ENCODE measurements around the gene PMM2.

The PMM2 gene

DNA sequence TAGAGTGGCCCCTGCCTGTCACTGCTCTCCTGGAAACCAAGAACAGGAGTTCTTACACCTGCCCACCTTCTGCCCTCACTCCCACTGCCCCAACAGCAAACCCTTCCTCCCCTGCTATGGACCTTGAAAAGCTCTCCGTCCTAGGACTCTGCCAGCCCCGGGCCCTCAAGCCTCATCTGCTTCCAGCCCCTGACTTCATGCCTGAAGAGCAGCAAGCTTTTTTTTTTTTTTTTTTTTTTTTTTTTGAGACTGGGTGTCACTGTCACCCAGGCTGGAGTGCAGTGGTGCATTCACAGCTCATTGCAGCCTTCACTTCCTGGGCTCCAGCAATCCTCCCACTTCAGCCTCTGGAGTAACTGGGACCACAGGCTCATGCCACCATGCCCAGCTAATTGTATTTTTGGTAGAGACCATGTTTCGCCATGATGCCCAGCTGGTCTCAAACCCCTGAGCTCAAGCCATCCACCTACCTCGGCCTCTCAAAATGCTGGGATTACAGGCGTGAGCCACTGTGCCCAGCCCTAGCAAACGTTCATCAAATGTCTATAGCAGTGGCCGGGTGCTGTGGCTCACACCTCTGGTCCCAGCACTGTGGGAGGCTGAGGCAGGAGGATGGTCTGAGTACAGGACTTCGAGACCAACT lies 54.2 kb downstream of the PMM2 start:
- DNase-seq (ENCODE audit: low read depth) = no peak

DNA sequence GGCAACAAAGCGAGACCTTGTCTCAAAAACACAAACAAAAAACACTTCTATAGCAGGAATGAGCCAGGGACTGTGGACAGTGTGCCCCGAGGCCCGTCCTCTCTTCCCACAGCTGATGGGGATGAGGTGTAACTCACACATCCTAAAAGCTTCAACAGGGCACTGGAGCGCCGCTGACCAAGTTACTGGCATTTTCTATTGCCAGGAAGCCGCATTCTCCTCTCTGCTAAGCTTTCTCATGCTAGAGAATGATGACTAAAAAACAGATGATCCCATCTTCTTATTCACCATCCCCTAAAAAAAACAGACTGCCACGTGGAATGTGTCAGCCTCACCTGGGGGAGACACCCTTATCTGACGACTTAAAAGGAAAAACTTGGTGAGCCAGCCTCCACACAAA lies 54.9 kb downstream of the PMM2 start:
- DNase-seq (ENCODE audit: low read depth) = peak; percentile 66

DNA sequence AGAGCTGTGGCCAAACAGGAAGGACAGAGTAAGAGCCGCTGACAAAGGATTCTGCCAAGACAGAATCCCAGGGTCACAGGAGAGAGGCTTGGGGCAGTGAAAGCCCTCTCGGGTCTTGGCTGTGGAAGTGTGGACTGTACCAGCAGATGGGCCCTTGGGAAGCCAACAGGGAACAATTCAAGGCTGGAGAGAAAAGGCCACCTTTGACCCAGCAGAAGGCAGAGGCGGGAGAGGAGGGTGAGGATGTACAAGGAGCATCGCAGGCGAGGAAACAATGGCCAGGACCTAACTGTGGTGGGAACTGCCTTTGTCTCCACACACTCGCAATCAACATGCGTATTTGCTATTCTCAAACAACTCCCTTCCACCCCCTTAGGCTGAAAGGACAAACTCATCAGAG lies 55.5 kb downstream of the PMM2 start:
- no peak for DNase-seq (ENCODE audit: low read depth)

DNA sequence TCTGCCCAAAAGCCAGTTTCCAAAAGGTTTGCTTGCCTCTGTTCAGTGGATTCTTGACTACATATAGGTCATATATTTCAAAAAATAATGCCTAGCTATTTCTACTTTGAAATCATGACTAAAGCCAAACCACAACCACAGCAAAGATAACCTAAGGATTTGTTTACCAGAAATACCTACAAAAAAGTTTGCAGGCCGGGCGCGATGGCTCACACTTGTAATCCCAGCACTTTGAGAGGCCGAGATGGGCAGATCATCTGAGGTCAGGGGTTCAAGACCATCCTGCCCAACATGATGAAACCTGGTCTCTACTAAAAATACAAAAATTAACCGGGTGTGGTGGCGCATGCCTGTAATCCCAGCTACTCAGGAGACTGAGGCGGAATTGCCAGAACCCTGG lies 56.0 kb downstream of the PMM2 start:
- peak; percentile 86 for DNase-seq (ENCODE audit: low read depth)

DNA sequence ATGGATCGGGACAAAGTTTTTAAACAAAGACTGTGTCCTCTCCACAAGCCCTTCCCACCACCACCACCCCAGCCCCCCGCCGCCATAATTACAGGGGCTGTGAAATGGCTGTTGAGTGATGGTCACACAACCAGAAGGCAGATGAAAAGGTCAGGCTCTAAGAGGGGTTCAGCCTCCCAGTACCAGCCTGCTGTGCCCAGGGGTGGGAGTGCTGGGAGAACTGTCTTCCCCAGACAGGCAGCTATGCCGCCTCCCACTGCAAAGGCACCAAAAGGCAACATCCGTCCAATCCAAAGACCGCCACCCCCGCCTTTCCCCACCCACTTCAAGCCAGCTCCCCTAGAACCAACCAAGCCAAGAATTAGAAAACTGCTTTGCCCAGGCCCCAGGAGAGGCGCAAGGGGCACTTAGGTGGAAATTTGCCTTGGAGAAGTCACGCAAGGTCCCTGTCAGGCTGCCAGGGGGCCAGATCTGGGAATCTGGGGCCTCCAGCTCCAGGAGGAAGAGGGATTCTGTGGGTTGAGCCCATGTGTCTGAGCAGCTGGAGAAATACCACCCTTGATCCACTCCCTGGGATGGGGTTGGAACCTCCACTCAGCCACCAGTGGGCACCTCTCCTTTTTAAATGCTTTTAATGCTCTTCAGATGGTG lies 56.8 kb downstream of the PMM2 start:
- no peak for DNase-seq (ENCODE audit: low read depth)

DNA sequence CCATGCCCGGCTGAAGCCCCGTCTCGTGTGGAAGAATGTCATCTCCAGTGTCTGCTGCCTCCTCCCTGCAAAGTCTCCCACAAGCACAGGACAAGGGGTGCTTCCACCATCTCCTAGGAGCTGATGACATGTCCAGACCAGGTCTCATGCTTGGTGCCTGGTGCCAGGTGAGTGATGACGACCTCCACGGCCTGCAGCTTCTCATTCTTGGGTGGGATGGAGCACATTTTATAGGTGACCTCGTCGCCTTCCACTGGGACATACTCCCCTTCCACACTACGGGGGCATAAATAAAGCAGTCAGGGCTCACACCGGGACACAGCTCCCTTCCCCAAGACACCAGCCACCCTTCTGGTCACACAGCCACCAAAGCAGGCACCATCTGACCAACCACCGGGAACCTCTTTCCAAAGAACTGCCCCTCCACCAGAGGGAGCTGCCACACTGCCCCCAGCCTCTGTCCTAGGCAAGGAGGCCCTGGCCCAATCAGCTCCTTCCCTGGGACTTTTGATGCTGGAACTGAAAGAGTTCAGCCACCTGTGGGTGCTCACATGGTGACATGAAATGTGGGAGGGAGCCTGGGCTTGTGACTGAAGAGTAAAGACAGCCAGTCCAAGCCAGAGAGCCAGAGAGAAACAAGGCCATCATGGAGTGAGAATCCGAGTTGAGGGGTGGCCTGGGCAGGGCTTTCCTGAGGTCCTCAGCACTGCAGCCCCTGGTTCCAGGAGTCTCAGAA lies 57.6 kb downstream of the PMM2 start:
- no peak for DNase-seq (ENCODE audit: low read depth)

DNA sequence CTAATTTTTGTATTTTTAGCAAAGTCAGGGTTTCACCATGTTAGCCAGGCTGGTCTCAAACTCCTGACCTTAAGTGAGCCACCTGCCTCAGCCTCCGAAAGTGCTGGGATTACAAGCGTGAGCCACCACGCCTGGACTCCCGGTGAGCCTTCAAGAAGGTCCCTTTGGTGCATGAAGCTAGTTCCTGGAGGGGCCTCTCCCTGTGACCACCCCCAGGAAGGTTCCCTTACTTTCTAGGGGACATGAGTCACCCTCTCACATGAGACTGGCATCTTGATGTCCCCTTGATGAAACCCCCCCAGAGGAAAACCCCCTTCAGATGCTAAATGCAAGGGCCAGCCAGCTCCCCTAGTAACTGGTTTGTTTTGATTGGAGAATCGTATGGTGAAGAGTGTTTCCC lies 58.3 kb downstream of the PMM2 start:
- no peak for DNase-seq (ENCODE audit: low read depth)

DNA sequence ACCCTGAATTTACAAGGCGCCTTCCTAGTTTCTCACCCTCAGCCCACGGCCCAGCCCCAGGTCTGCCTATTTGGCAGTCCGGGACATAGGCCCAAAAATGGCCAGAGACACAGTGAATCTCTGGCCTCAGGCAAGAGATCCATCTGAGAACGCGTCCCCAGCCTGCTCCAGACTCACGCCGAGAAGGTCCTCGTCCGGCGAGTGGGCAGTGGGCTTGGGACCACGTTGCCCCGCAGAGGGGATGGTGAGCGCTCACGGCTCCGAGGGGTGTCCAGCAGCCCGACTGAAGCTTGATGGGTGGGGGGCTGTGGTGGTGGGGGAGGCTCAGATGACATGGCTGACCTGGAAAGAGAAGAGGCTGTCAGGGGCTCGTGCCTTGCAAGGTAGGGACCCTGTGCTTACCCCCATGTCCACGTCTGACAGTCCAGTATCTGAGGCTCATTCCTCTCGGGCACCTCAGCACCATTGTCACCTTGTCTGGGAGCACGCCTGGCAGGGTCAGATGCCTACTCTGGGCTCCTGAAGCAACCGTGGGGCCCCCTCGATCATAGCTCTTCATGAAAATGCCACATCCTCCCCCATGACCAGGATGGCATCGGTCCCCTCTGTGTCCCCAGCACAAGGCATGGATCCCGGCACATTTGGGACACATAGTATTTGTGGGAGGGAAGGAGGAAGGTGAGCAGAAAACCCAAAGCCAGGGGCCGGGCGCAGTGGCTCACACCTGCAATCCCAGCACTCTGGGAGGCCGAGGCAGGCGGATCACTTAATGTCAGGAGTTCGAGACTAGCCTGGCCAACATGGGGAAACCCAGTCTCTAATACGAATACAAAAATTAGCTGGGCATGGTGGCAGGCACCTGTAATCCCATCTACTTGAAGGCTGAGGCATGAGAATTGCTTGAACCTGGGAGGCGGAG lies 61.6 kb downstream of the PMM2 start:
- no peak for DNase-seq (ENCODE audit: low read depth)

DNA sequence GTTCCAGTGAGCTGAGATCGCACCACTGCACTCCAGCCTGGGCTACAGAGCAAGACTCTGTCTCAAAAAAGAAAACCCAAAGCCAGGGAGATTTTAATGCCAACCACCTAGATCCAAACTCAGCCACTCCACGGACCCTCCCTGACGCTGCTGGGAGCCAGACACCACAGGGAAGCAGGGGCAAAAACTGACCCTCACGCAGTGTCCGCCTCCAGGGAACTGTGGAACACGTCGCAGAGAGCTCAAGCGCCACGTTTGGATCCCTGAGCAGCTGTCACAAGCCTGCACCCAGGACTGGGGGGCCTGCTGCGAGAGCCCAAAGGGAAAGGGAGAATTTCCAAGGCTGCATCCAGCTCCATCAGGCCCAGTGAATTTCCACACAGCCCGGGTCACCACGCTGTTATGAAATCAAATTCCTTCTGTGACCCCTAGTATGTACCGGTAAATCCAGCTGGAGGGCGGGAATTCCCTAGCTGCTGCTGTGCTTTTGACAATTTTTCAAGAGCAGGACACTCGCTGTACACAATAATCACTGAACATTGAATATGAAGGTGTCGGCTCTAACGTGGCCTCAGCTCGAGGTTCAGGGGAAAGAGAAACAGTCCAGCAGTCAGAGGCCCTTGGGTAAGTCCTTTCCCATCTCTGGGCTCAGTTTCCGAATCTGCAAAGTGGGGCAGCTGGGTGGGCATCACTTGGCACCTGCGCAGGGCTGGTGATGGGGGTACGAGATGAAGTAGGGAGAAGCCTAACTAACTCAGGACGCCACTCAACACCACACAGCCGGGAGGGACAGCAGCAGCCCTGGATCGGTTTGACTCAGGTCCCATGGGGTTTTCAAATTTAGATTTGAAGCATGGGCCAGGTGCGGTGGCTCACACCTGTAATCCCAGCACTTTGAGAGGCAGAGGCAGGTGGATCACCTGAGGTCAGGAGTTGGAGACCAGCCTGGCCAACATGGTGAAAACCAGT lies 62.6 kb downstream of the PMM2 start:
- peak; percentile 86 for DNase-seq (ENCODE audit: low read depth)

DNA sequence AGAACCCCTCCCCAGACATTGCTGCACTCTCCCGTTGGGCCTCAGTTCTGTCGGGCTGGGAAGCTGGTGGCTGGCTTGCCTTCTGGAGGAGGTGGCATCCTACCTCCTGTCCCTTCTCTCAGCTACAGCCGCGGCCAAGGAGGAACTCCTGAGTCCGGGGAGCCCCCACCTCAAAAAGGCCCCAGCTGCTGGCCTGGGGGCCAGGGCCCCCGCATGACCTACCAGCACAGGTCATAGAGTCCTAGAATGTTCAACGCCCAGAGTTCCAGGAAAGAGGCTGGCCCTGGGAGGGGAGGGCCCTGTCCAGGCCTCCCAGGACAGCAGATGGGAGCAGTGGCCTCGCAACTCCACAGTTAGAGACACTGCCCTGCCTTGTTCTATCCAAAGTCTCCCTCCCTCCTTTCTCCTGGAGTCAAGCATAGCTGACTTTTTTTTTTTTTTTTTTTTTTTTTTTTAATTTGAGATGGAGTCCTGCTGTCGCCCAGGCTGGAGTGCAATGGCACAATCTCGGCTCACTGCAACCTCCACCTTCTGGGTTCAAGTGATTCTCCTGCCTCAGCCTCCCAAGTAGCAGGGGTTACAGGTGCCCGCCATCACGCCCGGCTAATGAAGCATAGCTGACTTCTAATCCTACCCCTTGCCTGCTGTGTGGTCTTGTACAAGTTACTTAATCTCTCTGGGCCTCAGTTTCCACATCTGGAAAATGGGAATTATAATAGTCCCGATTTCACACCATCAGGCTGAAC lies 64.1 kb downstream of the PMM2 start:
- DNase-seq (ENCODE audit: low read depth) = no peak

DNA sequence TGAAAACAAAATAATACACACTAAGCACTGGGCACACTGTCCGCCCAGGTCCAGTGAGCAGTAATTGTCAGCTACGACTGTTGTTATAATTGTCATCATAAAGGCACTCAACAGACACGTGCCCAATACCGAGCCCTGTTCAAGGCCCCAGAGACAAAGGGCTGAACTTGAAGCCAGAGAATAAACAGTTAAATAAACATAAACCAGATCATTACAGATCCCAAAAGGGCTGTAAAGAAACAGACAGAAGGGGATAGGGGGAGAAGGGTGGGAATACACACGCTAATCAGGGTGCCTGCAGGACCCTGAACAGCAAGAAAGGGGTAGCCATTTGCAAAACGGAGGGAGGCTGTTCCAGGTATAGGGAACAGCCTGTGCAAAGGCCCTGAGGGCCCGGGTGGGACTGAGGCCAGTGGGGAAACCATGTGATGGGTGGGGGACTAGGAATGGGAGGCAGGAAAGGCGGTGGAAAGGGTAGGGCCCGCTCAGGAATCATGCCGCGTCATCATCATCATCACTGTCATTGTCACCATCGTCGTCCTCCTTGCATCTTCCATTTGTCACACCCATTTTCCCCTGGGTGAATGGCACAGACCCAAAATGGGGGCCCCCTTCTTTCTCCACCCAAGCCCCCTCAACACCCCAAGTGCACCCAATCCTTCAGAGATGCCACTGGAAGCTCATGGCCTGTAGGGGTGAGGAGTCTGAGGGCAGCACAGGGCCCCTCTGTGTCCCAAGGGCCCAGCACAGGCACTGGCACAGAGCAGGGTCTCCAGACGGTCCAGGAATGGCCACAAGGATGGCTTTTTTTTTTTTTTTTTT lies 64.9 kb downstream of the PMM2 start:
- no peak for DNase-seq (ENCODE audit: low read depth)

DNA sequence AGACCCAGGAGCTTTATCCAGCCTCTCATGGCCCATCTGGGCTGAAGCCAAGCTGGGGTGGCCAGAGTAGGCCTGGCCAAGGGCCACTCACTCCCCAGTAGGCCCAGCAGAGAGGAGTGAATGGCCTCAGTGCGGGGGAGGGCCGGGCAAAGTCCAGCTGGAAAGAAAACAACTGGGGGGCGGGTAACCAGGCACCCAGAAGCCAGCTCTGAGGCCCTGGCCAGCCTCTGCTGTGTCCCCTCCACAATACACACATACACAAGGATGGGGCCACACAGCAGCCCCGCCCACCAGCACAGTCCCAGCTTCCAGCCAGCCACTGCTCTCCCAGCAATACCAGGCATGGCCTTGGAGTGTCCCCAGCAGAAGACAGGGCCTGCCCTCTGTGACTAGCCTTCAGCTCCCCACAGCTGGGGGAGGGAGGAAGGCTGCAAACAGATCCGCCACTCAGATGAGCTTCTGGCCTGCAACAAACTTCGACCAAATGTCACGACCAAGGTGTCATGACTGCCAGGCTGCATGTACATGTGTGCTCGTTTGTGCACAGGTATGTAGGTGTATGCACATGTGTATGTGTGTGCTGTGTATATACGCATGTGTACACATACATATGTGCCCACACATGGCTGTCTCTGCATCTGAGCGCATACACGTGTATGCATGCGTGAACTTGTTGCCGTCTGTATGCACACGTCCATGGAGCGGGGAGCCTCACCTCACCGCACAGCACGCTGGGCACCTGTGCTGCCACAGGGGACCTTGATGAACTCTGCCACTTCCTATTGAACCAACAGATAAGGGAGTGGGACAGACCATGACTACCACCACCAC lies 66.2 kb downstream of the PMM2 start:
- no peak for DNase-seq (ENCODE audit: low read depth)

DNA sequence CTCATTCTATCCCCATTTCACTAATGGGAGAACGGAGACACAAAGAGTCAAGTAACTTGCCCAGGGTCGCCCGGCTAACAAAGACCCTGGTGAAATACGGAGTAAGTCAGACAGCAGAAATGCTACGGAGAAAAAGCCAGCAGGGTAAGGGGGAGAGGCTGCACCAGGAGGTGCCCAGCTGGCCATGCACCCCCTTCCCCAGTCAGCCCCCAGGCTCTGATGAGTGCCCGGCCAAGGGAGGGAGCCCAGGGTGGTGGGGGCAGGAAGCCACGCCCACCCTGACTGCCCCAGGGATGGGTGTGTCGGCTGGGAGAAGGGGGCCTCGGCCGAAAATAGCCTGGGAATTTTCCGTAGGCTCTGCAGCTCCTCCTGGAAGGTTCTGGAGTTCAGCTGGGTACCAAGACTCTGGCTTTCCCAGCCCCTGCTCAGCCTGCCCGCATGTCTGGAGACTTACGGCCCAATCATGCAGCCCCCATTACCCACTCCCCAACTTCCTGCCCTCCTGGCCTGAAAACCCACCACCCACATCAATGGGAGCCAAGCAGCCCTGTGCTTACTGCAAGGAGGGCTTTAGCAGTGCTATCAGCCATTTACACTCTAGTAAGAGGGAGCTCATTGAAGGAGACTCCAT lies 67.0 kb downstream of the PMM2 start:
- no peak for DNase-seq (ENCODE audit: low read depth)

DNA sequence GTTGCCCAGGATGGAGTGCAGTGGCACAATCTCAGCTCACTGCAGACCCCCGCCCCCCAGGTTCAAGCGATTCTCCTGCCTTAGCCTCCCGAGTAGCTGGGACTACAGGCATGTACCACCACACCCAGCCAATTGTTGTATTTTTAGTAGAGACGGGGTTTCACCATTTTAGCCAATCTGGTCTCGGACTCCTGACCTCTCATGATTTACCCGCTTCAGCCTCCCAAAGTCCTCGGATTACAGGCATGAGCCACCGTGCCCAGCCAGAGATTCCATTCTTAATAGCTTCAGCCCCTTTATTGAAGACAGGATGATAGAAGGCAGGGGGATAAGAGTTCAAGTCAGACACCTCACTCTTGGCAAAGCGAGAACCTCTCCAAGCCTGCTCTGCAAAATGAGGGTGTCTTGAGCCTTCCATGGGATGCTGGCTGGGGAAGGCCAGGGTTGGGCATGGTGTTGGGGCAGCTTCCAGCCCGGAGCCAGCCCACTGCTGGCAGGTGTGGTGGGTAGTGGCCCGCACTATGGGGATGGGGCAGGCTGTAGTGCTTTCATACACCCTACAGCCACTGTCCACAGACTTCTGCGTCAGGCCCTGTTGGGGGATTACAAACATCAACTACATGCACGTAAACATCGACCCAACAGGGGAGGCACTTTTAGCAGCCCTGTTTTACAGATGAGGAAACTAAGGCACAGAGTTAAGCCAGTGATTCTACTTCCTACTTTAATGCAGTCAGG lies 67.7 kb downstream of the PMM2 start:
- DNase-seq (ENCODE audit: low read depth) = no peak

DNA sequence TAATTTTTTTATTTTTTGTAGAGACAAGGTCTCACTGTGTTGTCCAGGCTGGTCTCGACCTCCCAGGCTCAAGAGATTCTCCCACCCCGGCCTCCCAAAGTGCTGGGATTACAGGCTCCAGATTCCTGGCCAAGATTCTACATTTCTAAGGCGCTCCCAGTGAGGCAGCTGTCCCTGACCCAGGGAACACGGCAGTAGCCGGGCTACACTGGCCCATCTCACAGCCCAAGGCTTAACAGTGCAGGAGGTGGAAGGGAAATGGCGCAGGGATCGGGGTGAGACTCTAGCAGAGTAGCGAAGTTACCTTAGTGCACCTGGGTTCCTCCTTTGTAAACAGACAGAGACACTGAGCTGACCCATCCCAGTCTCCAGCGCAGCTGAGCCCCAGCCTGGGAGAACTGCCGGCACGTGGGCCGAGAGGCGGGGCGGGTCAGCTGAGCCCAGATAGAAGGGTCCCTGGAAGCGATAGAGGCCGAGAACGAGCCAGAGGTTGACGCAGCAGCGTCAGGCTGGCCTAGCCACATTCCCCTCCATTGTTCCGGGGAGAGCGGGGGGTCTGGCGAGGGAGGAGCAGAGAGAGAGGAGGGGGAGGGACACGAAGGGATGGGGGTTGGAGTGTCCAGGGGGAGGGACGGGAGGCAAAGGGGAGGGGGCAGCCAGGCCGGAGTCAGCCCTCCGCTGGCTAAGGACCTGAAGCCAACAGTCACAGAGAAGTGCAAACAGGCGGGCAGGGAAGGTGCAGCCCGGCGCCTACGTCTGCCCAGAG lies 68.7 kb downstream of the PMM2 start:
- no peak for DNase-seq (ENCODE audit: low read depth)

DNA sequence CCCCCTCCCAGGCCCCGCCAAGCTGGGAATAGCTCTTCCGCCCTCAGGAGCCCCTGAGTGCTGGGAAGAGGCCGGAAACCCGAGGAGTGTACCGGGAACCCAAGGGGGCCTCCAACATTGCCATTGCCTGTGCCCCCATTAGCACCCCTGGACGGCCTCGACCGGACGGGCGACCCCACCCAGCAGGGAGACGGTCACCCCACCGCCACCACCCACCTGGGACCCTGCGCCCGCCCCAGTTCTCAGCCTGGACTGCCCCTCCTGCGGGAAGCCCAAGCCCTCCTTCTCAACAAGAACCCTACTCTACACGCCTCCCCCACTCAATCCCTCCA lies 69.2 kb downstream of the PMM2 start:
- DNase-seq (ENCODE audit: low read depth) = no peak

Data from amniotic epithelial cell (primary cell).